Epithelial cell of alveolus of lung (primary cell): ENCODE data around the gene HEATR3. TPM values are rescaled to one million over a fixed set of nuclear protein-coding genes. Genes with fewer than 3 reads are reported as not detected.

Experiments used
- total RNA-seq: library from RNA; depleted of rRNA; stranded (reverse); fragments of >200 nt; gene quantifications from 2 replicates; pipeline ENCODE4 v1.2.1, GENCODE V29; 2015

Gene HEATR3, protein sequence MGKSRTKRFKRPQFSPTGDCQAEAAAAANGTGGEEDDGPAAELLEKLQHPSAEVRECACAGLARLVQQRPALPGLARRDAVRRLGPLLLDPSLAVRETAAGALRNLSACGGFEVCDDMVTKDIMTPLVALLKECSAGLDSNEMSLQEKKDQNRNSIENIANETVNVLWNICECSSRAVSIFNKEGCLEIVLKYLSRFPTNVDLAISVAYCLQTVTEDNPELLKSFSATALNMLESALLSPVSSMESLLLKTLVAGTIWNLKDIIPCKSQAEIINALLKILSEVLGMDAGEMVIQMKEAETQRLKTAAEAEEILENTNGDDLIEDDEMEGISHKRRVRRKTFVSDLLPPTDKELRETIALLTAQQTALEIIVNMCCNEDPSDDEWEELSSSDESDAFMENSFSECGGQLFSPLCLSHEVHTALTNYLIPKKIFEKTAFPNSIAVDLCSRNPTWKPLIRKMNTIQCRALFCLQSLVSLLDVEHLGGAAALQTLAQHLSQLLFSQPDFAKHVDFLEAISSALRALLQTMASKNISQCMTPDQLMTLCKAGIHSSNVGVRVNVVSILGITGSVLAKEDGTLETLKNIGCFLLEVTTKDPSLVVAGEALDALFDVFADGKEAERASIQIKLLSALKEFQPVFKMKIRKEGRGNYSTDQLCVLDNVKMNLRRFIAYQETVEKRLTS
- 6.9 and 14.2 TPM in 2 replicates for total RNA-seq

DNA sequence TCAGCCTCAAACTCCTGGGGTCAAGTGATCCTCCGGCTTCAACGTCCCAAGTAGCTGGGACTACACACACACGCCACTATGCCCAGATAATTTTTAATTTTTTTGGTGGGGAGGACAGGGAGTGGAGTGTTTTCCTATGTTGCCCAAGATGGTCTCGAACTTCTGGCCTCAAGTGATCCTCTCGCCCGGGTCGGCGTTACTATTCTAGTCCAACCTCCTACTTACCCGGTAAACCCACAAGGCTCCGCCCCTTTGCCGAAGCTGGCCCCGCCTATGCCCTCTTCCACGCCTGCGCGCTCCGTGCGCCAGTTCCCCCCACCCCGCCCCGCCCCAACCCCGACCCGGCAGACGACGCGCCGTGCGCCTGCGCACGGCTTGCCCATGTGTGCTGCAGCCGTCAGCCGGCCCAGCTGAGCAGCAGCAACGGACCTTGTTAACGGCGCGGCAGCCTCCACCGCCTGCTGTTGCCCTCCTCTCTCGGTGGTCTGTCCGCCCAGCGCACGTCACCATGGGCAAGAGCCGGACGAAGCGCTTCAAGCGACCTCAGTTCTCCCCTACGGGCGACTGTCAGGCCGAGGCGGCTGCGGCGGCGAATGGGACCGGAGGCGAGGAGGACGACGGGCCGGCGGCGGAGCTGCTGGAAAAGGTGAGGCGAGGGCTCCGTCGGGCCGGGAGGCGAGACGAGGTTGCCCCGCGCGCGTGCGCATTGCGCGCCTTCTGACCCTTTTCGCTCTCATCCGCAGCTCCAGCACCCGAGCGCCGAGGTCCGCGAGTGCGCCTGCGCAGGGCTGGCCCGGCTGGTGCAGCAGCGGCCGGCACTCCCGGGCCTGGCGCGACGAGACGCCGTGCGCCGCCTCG lies at the start of gene HEATR3:
TSS of gene HEATR3 (plus strand) at position 347 of the 858 bp plus-strand sequence. CDS start at position 509, 162 bp downstream.

DNA sequence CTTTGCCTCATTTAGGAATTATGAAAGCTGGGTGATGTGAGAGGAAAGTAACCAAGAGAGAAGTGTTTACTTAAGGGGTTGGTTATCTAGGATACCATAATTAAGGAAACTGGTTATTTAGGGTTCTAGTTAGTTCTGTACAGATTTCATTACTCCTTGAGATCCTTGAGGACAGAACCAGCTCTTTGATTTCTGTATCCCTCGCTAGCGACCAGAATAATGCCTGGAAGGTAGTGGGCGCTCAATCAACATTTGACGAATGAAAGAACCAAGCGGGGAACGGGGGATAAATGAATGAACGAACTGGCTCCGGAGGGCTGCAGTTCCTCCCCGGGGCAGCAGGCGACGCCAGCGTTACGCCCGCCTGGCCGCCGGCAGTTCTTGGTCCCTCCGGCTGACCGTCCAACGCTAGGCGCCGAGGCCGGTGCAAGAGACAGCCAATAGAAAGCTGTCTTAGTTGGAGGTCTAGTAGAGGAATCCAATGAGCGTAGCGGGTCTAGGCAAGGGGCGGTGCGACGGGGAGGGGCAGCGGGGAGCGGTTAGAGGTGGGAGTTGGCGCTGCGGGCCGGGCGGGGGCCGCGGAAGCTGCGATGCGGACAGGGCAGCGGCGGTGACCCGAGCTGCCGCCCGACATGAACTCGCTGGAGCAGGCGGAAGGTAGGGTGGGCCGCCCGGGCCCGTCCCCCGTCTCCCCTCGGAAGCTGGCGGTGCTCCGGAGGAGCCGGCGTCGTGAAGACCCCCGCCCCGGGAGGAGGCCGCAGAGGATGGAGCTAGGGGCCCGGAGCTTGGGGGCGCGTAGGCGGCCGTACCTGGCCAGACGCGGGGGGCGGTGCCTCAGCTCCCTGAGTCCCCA lies 40.9 kb upstream of the HEATR3 start, which contains the start of gene CNEP1R1:
TSS of gene CNEP1R1 (plus strand) at position 542 of the 853 bp plus-strand sequence. CDS start at position 633, 91 bp downstream.

DNA sequence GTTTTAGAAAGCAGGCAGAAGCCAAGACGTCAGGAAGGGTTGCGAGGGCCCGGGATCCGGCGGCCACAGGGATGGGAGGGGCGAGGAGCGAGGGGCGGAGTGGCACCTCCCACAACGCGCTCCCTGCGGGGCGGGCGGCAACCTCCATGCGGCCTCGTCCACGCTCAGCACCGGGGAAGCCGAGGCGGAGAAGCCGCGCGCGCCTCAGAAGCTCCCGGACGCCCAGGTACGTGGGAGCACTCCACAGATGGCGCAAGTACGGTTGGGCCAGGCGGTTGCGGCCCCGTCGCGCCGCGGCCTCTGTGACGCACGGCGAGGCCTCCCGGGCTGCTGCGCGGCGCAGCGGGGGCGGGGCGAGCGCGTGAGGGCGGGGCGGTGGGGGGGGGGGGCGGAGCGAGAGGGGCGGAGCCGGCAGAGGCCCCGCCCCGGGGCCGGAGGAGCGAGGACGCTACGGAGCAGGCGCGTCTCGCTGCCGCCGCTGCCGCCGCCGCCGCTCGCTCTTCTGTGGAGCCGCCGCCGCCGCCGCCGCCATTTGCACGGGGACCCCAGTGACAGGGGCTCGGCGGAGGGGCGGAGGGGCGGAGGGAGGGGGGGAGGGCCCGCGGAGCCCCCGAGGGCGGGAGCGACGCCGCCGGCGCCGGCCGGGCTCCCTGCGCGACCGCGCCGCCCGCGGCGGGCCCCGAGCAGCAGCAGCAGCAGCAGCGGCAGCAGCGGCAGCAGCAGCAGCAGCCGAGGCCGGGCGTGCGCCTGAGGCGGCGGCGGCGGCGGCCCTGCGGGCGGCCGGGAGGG lies 87.2 kb downstream of the HEATR3 start, which contains the start of gene TENT4B:
TSS of gene TENT4B (plus strand) at position 500 of the 789 bp plus-strand sequence. CDS start 316 bp downstream, outside the sequence.

Other genes with a start within 250 kb of the HEATR3 start
- gene ZNF423, start 209.9 kb upstream of the HEATR3 start, total RNA-seq, result 1.0 and 2.6 TPM in 2 replicates
- 14.1 and 22.2 TPM in 2 replicates for gene CNEP1R1, start 40.7 kb upstream of the HEATR3 start, total RNA-seq
- 4.8 and 8.6 TPM in 2 replicates for gene TENT4B, start 87.3 kb downstream of the HEATR3 start, total RNA-seq
- 15.4 and 25.7 TPM in 2 replicates for gene ADCY7, start 200.6 kb downstream of the HEATR3 start, total RNA-seq